H1 (cell line): ENCODE results near the gene SLC2A3.

Experiments
- BRCA1 ChIP-seq: IDR thresholded peaks from 2 replicates; pipeline ENCODE4 v1.6.1; 2012; ENCODE audit warnings: low read depth, low read length, improper control_type of control experiment
- CTCF ChIP-seq, 3 experiments: IDR thresholded peaks; 1 replicate in 2 of 3; 2 replicates in 1 of 3; pipeline versions ENCODE4 v1.5.1 to v1.6.1; 2011; ENCODE audit warnings: low read length in 3 of 3, mild to moderate bottlenecking in 3 of 3, inconsistent platforms in 2 of 3, low read depth in 1 of 3, moderate library complexity in 1 of 3; ENCODE audit not compliant: insufficient read depth in 1 of 3; ENCODE audit errors: control extremely low read depth in 1 of 3
- POLR2AphosphoS5 ChIP-seq: IDR thresholded peaks from 2 replicates; pipeline ENCODE4 v1.6.1; 2011; ENCODE audit warnings: low read depth, low read length

- TF ChIP-seq CTCF (IDR thresholded peaks at IDR 0.05; ENCODE audit: control extremely low read depth in 1 of 3, insufficient read depth in 1 of 3, low read depth in 1 of 3, low read length in 3 of 3) (no peak), POLR2AphosphoS5 (no peak), BRCA1 (no peak)
Measured at GRCh38 chr12:7947011-7947410, 11.0 kb upstream of the SLC2A3 start.
